WTC11 (cell line): ENCODE measurements around the gene ZNF200. TPM values are rescaled to one million over a fixed set of nuclear protein-coding genes. Genes with fewer than 3 reads are reported as not detected.

Source experiments
- ATAC-seq: fragments of 200-7000 bp; cut with Tn5 transposase; 2 replicates; pipeline ENCODE4 v1.10.0; 2021; ENCODE audit warnings: mild to moderate bottlenecking, moderate library complexity
- CTCF ChIA-PET: fragments of 300-600 bp; sonication (Branson Sonifier 250); formaldehyde crosslinking; loops from one replicate; lab custom pipeline; 2021; ENCODE audit warnings: antibody characterized with exemption; lab: Charles Lee
- POLR2A ChIA-PET: fragments of 350-600 bp; sonication (Branson Sonifier 250); formaldehyde crosslinking; loops from one replicate; lab custom pipeline; 2021; ENCODE audit warnings: antibody characterized with exemption; lab: Charles Lee
- DNase-seq: peaks from one replicate; pipeline ENCODE4 v3.0.0; 2021; ENCODE audit warnings: low spot score
- H3K27ac Mint-ChIP-seq: 2 replicates; pipeline ENCODE4 v1.8.0; 2021; ENCODE audit warnings: mixed read lengths
- H3K27me3 Mint-ChIP-seq: 2 replicates; pipeline ENCODE4 v1.8.0; 2021; ENCODE audit warnings: low read depth, mild to moderate bottlenecking, moderate library complexity, mixed read lengths
- H3K36me3 Mint-ChIP-seq: 2 replicates; pipeline ENCODE4 v1.8.0; 2021; ENCODE audit warnings: mixed read lengths
- H3K4me1 Mint-ChIP-seq: 2 replicates; pipeline ENCODE4 v1.8.0; 2022; ENCODE audit warnings: mixed read lengths
- H3K4me3 Mint-ChIP-seq: 2 replicates; pipeline ENCODE4 v1.8.0; 2021; ENCODE audit warnings: mild to moderate bottlenecking, moderate library complexity, mixed read lengths
- H3K9me3 Mint-ChIP-seq: 2 replicates; pipeline ENCODE4 v1.8.0; 2021; ENCODE audit warnings: mixed read lengths
- CBFB ChIP-seq: sonication (generic); formaldehyde crosslinking; IDR thresholded peaks from 2 replicates; pipeline ENCODE4 v1.8.1; 2022; ENCODE audit warnings: mild to moderate bottlenecking, low read depth, missing genetic modification reagents
- ESRRA ChIP-seq: sonication (generic); formaldehyde crosslinking; IDR thresholded peaks from 2 replicates; pipeline ENCODE4 v1.8.1; 2022; ENCODE audit warnings: mild to moderate bottlenecking, missing genetic modification reagents, borderline replicate concordance
- ETV6 ChIP-seq: sonication (generic); formaldehyde crosslinking; IDR thresholded peaks from 2 replicates; pipeline ENCODE4 v1.8.1; 2022; ENCODE audit warnings: mild to moderate bottlenecking, missing genetic modification reagents
- FOXP1 ChIP-seq: sonication (generic); formaldehyde crosslinking; IDR thresholded peaks from 2 replicates; pipeline ENCODE4 v1.8.0; 2022; ENCODE audit warnings: missing genetic modification reagents, mild to moderate bottlenecking, moderate library complexity, borderline replicate concordance
- FOXP4 ChIP-seq: sonication (generic); formaldehyde crosslinking; IDR thresholded peaks from 2 replicates; pipeline ENCODE4 v1.8.0; 2022; ENCODE audit warnings: mild to moderate bottlenecking, missing genetic modification reagents
- GABPB1 ChIP-seq: sonication (generic); formaldehyde crosslinking; IDR thresholded peaks from 2 replicates; pipeline ENCODE4 v1.8.1; 2023; ENCODE audit warnings: mild to moderate bottlenecking, missing genetic modification reagents
- GRHL2 ChIP-seq: fragments of 250-450 bp; sonication (Bioruptor Pico); IDR thresholded peaks from 2 replicates; pipeline ENCODE4 v1.8.0; 2022; ENCODE audit warnings: mild to moderate bottlenecking, moderate library complexity; ENCODE audit not compliant: insufficient replicate concordance, severe bottlenecking
- HMGA2 ChIP-seq: fragments of 250-450 bp; sonication (Bioruptor Pico); IDR thresholded peaks from 2 replicates; pipeline ENCODE4 v1.4.0; 2021; ENCODE audit warnings: mild to moderate bottlenecking, moderate library complexity
- IRF2 ChIP-seq: sonication (generic); formaldehyde crosslinking; IDR thresholded peaks from 2 replicates; pipeline ENCODE4 v1.8.0; 2022; ENCODE audit warnings: low read depth, missing genetic modification reagents, borderline replicate concordance
- KAT7 ChIP-seq: sonication (generic); formaldehyde crosslinking; IDR thresholded peaks from 2 replicates; pipeline ENCODE4 v1.8.1; 2023; ENCODE audit warnings: missing genetic modification reagents, mild to moderate bottlenecking, borderline replicate concordance
- NFATC4 ChIP-seq: fragments of 250-450 bp; sonication (Bioruptor Pico); IDR thresholded peaks from 2 replicates; pipeline ENCODE4 v1.9.0; 2021; ENCODE audit warnings: mild to moderate bottlenecking
- NFYB ChIP-seq: sonication (generic); formaldehyde crosslinking; conservative IDR thresholded peaks from 2 replicates; pipeline ENCODE4 v1.8.0; 2022; ENCODE audit warnings: low read depth, missing genetic modification reagents
- NR2C2 ChIP-seq: sonication (generic); formaldehyde crosslinking; IDR thresholded peaks from 2 replicates; pipeline ENCODE4 v1.8.0; 2022; ENCODE audit warnings: mild to moderate bottlenecking, missing genetic modification reagents
- PRRX2 ChIP-seq: fragments of 250-450 bp; sonication (Bioruptor Pico); IDR thresholded peaks from 2 replicates; pipeline ENCODE4 v1.8.0; 2021; ENCODE audit warnings: mild to moderate bottlenecking
- SMAD4 ChIP-seq: sonication (generic); formaldehyde crosslinking; IDR thresholded peaks from 2 replicates; pipeline ENCODE4 v1.8.0; 2022; ENCODE audit warnings: mild to moderate bottlenecking, missing genetic modification reagents
- ZNF232 ChIP-seq: sonication (generic); formaldehyde crosslinking; IDR thresholded peaks from 2 replicates; pipeline ENCODE4 v1.8.0; 2022; ENCODE audit warnings: mild to moderate bottlenecking, missing genetic modification reagents
- total RNA-seq: library from RNA; stranded (reverse); gene quantifications from 3 replicates; pipeline ENCODE4 v1.2.3, GENCODE V29; 2021
- TF ChIP-seq, protein P1 (sequence below): sonication (generic); formaldehyde crosslinking; conservative IDR thresholded peaks from 2 replicates; pipeline ENCODE4 v1.8.1; 2023; ENCODE audit warnings: mild to moderate bottlenecking, low read depth, missing genetic modification reagents, moderate library complexity
- TF ChIP-seq, protein P2 (sequence below): sonication (generic); formaldehyde crosslinking; IDR thresholded peaks from 2 replicates; pipeline ENCODE4 v1.8.0; 2022; ENCODE audit warnings: missing genetic modification reagents
- TF ChIP-seq, protein P3 (sequence below): sonication (generic); formaldehyde crosslinking; IDR thresholded peaks from 2 replicates; pipeline ENCODE4 v1.8.0; 2022; ENCODE audit warnings: mild to moderate bottlenecking, missing genetic modification reagents
- TF ChIP-seq, protein P4 (sequence below): sonication (generic); formaldehyde crosslinking; IDR thresholded peaks from 2 replicates; pipeline ENCODE4 v1.8.1; 2022; ENCODE audit warnings: mild to moderate bottlenecking, missing genetic modification reagents, moderate library complexity, borderline replicate concordance
- TF ChIP-seq, protein P5 (sequence below): fragments of 250-450 bp; sonication (Bioruptor Pico); IDR thresholded peaks from 2 replicates; pipeline ENCODE4 v1.8.0; 2021; ENCODE audit warnings: mild to moderate bottlenecking

ZNF200 gene
- total RNA-seq, 1 experiment from 2014 or later = 9.7 TPM

DNA sequence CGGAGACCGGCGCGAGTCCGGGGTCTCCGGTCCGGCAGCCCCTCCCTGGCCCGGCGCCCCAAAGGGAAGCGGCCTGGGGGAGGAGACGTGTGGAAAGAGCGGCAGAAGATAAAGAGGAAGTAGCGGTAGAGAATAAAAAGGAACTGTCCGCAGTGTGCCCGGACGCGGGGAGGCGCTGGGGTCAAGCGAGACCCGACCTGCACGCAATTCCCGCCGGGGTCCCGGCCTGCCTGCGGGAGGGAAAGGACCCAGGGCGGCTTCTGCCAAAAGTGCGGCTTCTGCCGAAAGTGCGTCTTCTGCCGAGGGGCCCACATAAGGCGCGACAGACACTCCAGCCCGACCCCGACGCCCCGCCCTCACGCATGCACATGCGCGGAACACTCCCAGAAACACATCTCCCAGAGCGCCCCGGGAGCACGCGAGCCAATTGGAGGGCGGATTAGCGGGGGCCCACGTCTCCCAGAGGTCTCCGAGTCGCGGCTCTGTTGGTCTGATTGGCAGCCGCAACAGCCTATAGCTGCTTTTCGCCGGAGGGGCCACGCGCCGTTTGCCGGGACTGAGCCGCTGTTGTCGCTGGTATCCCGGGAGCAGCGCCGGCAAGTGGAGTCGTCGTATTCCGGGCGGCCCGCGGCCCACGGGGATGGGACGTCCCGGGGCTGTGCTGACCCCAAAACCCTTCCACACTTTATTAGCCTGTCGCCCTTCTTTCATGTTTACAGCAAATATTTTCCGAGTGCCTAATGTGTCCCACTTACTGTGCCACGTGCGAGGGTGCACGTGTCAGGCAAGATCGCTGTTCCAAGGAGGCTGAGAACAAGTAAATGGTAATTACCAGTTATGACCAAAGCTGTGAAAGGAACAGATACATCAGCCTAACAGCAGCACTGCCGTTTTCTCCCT is 29.4 kb upstream of the ZNF200 start (continued):
- TF ChIP-seq, protein P1, sequence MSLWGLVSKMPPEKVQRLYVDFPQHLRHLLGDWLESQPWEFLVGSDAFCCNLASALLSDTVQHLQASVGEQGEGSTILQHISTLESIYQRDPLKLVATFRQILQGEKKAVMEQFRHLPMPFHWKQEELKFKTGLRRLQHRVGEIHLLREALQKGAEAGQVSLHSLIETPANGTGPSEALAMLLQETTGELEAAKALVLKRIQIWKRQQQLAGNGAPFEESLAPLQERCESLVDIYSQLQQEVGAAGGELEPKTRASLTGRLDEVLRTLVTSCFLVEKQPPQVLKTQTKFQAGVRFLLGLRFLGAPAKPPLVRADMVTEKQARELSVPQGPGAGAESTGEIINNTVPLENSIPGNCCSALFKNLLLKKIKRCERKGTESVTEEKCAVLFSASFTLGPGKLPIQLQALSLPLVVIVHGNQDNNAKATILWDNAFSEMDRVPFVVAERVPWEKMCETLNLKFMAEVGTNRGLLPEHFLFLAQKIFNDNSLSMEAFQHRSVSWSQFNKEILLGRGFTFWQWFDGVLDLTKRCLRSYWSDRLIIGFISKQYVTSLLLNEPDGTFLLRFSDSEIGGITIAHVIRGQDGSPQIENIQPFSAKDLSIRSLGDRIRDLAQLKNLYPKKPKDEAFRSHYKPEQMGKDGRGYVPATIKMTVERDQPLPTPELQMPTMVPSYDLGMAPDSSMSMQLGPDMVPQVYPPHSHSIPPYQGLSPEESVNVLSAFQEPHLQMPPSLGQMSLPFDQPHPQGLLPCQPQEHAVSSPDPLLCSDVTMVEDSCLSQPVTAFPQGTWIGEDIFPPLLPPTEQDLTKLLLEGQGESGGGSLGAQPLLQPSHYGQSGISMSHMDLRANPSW = no peak
- TF ChIP-seq, protein P2, sequence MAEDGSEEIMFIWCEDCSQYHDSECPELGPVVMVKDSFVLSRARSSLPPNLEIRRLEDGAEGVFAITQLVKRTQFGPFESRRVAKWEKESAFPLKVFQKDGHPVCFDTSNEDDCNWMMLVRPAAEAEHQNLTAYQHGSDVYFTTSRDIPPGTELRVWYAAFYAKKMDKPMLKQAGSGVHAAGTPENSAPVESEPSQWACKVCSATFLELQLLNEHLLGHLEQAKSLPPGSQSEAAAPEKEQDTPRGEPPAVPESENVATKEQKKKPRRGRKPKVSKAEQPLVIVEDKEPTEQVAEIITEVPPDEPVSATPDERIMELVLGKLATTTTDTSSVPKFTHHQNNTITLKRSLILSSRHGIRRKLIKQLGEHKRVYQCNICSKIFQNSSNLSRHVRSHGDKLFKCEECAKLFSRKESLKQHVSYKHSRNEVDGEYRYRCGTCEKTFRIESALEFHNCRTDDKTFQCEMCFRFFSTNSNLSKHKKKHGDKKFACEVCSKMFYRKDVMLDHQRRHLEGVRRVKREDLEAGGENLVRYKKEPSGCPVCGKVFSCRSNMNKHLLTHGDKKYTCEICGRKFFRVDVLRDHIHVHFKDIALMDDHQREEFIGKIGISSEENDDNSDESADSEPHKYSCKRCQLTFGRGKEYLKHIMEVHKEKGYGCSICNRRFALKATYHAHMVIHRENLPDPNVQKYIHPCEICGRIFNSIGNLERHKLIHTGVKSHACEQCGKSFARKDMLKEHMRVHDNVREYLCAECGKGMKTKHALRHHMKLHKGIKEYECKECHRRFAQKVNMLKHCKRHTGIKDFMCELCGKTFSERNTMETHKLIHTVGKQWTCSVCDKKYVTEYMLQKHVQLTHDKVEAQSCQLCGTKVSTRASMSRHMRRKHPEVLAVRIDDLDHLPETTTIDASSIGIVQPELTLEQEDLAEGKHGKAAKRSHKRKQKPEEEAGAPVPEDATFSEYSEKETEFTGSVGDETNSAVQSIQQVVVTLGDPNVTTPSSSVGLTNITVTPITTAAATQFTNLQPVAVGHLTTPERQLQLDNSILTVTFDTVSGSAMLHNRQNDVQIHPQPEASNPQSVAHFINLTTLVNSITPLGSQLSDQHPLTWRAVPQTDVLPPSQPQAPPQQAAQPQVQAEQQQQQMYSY (CRISPR knock-in tag) = peak; percentile 27; the same call in 1 of the 2 replicates
- TF ChIP-seq CBFB (CRISPR knock-in tag) = peak; percentile 89; the same call in 1 of the 2 replicates
- TF ChIP-seq ETV6 (CRISPR knock-in tag) = peak; percentile 87
- peak; percentile 97 for TF ChIP-seq NFYB (CRISPR knock-in tag)

- no peak for ATAC-seq
- Mint-ChIP-seq H3K4me3 (peak overlapping the region; percentile 53), H3K36me3 (no peaks in the 10 kb centered on the region), H3K27me3 (peaks cover 61% of the 10 kb centered on the region), H3K4me1 (peaks cover 6% of the 10 kb centered on the region; the same call in 1 of the 2 replicates), H3K9me3 (peaks cover 14% of the 10 kb centered on the region), H3K27ac (no peak overlapping the region)
- TF ChIP-seq PRRX2 (no peak), NFATC4 (CRISPR knock-in tag) (no peak), FOXP1 (CRISPR knock-in tag) (no peak), HMGA2 (CRISPR knock-in tag) (no peak), SMAD4 (CRISPR knock-in tag) (no peak), GRHL2 (CRISPR knock-in tag) (no peak), NR2C2 (CRISPR knock-in tag) (no peak), KAT7 (CRISPR knock-in tag) (no peak), IRF2 (CRISPR knock-in tag) (no peak), GABPB1 (CRISPR knock-in tag) (no peak), FOXP4 (CRISPR knock-in tag) (no peak), ESRRA (CRISPR knock-in tag) (no peak), ZNF232 (no peak)
- TF ChIP-seq, protein P1 = no peak
- TF ChIP-seq, protein P3, sequence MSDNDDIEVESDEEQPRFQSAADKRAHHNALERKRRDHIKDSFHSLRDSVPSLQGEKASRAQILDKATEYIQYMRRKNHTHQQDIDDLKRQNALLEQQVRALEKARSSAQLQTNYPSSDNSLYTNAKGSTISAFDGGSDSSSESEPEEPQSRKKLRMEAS (CRISPR knock-in tag) = no peak
- TF ChIP-seq, protein P4, sequence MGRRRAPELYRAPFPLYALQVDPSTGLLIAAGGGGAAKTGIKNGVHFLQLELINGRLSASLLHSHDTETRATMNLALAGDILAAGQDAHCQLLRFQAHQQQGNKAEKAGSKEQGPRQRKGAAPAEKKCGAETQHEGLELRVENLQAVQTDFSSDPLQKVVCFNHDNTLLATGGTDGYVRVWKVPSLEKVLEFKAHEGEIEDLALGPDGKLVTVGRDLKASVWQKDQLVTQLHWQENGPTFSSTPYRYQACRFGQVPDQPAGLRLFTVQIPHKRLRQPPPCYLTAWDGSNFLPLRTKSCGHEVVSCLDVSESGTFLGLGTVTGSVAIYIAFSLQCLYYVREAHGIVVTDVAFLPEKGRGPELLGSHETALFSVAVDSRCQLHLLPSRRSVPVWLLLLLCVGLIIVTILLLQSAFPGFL (CRISPR knock-in tag) = no peak
- TF ChIP-seq, protein P5, sequence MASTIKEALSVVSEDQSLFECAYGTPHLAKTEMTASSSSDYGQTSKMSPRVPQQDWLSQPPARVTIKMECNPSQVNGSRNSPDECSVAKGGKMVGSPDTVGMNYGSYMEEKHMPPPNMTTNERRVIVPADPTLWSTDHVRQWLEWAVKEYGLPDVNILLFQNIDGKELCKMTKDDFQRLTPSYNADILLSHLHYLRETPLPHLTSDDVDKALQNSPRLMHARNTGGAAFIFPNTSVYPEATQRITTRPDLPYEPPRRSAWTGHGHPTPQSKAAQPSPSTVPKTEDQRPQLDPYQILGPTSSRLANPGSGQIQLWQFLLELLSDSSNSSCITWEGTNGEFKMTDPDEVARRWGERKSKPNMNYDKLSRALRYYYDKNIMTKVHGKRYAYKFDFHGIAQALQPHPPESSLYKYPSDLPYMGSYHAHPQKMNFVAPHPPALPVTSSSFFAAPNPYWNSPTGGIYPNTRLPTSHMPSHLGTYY (CRISPR knock-in tag) = no peak
- no peak for DNase-seq
- ChIA-PET CTCF (no interaction called here), POLR2A (no interaction called here)
These were observed 27.6 kb upstream of the ZNF200 start for GRCh38 chr16:3262517-3262916.
